GM10248 (cell line): Measurements from ENCODE around the gene ULK1.

ENCODE experiments used
- CTCF ChIA-PET: fragments of 300-600 bp; sonication (Branson Sonifier 250); formaldehyde crosslinking; extraction: SDS; loops from one replicate; lab custom pipeline; 2021; ENCODE audit warnings: antibody characterized with exemption; lab: Yijun Ruan, JAX
- POLR2A ChIA-PET: fragments of 350-650 bp; sonication (Branson Sonifier 250); formaldehyde crosslinking; extraction: SDS; loops from one replicate; lab custom pipeline; 2020; ENCODE audit warnings: antibody characterized with exemption; lab: Yijun Ruan, JAX
- DNase-seq: peaks from one replicate; pipeline ENCODE4 v3.0.0; 2012; ENCODE audit errors: extremely low spot score
- TF ChIP-seq, protein P1 (sequence below): IDR thresholded peaks from 2 replicates; pipeline ENCODE4 v1.5.1; 2012; ENCODE audit warnings: mild to moderate bottlenecking, low read depth; ENCODE audit errors: extremely low read depth, missing control alignments, control extremely low read depth

Gene ULK1

DNA sequence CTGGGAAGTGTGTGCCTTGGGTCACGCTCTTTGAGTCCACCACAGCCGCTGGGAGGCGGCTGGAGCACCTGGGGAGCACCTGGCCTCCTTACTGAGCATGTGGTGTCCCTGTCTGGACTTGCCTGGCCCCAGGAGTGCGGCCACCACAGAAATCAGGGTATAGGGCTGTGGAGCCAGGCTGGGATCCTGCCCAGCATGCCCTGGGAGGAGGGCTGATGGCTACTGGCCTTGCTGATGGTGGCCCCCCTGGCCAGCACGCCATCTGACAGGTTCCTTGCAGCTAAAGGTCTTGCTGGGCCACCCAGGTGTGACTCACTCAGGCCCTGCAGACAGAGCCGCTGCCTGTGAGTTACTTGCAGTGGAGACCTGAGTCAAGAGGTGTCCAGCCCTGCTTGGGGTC, 6.0 kb downstream of the ULK1 start:
- no peak for DNase-seq
- TF ChIP-seq, protein P1, sequence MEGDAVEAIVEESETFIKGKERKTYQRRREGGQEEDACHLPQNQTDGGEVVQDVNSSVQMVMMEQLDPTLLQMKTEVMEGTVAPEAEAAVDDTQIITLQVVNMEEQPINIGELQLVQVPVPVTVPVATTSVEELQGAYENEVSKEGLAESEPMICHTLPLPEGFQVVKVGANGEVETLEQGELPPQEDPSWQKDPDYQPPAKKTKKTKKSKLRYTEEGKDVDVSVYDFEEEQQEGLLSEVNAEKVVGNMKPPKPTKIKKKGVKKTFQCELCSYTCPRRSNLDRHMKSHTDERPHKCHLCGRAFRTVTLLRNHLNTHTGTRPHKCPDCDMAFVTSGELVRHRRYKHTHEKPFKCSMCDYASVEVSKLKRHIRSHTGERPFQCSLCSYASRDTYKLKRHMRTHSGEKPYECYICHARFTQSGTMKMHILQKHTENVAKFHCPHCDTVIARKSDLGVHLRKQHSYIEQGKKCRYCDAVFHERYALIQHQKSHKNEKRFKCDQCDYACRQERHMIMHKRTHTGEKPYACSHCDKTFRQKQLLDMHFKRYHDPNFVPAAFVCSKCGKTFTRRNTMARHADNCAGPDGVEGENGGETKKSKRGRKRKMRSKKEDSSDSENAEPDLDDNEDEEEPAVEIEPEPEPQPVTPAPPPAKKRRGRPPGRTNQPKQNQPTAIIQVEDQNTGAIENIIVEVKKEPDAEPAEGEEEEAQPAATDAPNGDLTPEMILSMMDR = no peak
- ChIA-PET POLR2A (no interaction called here), CTCF (interaction anchor here (1.2 kb wide), 1 partner anchor 49 kb away, joined by 3 read pairs; the partner anchor contains the start of gene EP400)

- TF ChIP-seq, protein P1 = no peak
- ChIA-PET POLR2A (no interaction called here), CTCF (no interaction called here)
- no peak for DNase-seq
Measured at GRCh38 chr12:131901431-131902331, 7.3 kb downstream of the ULK1 start.

- POLR2A ChIA-PET = interaction anchor here (0.5 kb wide), 1 partner anchor 94 kb away, joined by 4 read pairs; no protein-coding TSS in a partner anchor
- TF ChIP-seq, protein P1 = no peak
- DNase-seq = no peak
- CTCF ChIA-PET = no interaction called here
Measured at GRCh38 chr12:131902332-131903241, 8.2 kb downstream of the ULK1 start.

DNA sequence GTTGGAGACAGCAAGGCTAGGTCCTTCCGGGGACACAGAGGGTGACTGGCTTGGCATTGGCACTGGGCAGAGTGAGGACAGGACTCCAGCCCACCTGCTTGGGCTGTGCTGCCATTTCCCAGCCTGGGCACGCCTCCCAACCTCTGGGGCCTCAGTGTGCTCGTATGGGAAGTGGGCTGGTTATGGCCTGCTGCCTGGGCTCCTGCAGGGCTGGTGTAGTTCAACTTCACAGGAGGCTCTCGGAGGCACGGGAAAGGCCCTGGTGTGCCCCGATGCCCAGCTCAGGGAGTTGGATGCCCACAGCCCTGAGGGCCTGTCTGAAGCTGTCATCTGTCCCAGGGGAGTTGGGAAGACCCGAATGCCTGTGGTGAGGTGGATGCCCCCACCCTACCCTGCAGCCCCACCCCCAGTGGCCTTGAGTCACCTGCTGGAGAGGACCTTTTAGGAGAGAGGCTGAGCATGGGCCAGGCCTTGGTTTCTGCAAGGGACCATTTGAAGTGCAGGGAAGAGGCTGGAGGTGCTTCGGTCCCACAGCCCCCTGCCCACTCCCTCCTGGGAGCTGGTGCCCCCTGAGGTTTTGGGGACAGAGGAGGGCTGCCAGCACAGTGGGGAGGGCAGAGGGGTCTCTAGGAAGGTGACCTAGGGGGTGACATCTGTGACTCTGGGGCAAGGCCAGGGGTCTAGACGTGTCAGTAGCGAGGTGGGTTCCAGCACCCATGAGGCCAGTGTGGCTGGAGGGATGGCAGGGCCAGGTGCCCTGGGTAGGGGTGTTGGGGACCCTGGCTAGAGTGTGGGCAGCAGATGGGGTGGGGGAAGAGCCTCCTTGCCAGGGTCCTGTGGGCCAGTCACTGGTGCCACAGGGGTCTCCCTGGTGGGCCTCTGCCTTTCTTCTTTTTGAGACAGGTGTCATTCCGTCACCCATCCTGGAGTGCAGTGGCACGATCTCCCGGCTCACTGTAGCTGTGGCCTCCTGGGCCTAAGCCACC, 9.1 kb downstream of the ULK1 start:
- DNase-seq = no peak
- POLR2A ChIA-PET = interaction anchor here (0.5 kb wide), 1 partner anchor 93 kb away, joined by 4 read pairs; no protein-coding TSS in a partner anchor
- TF ChIP-seq, protein P1 = no peak
- CTCF ChIA-PET = no interaction called here

DNA sequence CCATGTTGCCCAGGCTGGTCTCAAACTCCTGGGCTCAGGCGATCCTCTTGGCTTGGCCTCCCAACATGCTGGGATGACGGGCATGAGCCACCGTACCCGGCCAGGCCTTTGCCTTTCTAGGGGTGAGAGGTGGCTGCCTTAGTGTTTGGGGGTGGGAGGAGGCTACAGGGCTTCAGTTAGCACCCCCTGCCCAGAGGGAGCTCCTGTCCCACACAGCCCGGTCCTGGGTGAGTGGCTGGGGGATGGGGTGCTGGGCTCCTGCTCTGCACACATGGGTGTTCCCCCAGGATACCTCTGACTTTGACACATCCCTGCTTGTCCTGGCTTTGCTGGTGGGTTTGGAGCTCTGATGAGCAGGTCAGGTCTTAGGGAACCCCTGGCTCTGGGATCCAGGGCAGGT, 9.9 kb downstream of the ULK1 start:
- ChIA-PET POLR2A (no interaction called here), CTCF (no interaction called here)
- TF ChIP-seq, protein P1 = no peak
- no peak for DNase-seq
